Coronary artery (tissue), 2 donors: Measurements from ENCODE around the gene CCDC174.

Experiments
- DNase-seq: peaks from one replicate; pipeline ENCODE4 v3.0.0-alpha.2; 2017; ENCODE audit warnings: low spot score
- H3K27ac ChIP-seq, 2 donors: fragments of 200-600 bp; sonication (generic); one replicate each; pipeline ENCODE4 v1.5.1; 2016 to 2019
- H3K4me3 ChIP-seq: fragments of 200-600 bp; sonication (generic); 2 replicates; pipeline ENCODE4 v1.5.1; 2016; ENCODE audit warnings: mild to moderate bottlenecking, moderate library complexity
- TF ChIP-seq, protein P1 (sequence below): fragments of 200-600 bp; sonication (generic); IDR thresholded peaks from one replicate; pipeline ENCODE4 v1.5.1; 2019; ENCODE audit warnings: antibody characterized with exemption

The CCDC174 gene

DNA sequence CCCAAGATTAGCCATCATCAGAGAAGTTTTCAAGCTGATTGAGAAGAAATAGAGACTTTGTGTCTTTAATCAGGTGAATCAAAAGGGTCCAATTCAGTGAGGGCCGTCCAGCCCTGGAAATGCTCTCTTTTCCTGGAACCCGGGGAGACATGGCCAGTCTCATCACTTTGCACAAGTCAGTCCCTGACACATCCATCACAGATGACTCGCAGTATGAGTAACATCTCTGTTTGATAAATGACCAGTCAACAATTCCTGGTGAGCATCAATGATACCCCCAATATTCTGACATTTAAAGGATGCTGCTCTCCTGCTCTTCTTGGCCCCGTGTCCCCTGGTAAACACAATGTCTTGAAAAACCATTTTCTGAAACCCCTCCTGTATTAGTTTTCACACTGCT is 50.1 kb downstream of the CCDC174 start:
- DNase-seq = no peak
- H3K27ac ChIP-seq = no peak overlapping the region
- TF ChIP-seq, protein P1, sequence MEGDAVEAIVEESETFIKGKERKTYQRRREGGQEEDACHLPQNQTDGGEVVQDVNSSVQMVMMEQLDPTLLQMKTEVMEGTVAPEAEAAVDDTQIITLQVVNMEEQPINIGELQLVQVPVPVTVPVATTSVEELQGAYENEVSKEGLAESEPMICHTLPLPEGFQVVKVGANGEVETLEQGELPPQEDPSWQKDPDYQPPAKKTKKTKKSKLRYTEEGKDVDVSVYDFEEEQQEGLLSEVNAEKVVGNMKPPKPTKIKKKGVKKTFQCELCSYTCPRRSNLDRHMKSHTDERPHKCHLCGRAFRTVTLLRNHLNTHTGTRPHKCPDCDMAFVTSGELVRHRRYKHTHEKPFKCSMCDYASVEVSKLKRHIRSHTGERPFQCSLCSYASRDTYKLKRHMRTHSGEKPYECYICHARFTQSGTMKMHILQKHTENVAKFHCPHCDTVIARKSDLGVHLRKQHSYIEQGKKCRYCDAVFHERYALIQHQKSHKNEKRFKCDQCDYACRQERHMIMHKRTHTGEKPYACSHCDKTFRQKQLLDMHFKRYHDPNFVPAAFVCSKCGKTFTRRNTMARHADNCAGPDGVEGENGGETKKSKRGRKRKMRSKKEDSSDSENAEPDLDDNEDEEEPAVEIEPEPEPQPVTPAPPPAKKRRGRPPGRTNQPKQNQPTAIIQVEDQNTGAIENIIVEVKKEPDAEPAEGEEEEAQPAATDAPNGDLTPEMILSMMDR = no peak

GRCh38 chr3:14703128-14703750 is 51.7 kb downstream of the CCDC174 start:
- H3K27ac ChIP-seq = no peak overlapping the region
- no peak for DNase-seq

More for the DNA sequence above, 50.1 kb downstream of the CCDC174 start:
- no peak overlapping the region for H3K4me3 ChIP-seq

GRCh38 chr3:14703791-14704190 is 52.2 kb downstream of the CCDC174 start:
- DNase-seq = no peak
- no peak overlapping the region for H3K27ac ChIP-seq
- H3K4me3 ChIP-seq = no peak overlapping the region
- TF ChIP-seq, protein P1 = no peak

More at GRCh38 chr3:14703128-14703750, 51.7 kb downstream of the CCDC174 start:
- H3K4me3 ChIP-seq = no peak overlapping the region
- TF ChIP-seq, protein P1 = no peak

- TF ChIP-seq, protein P1 = no peak
- DNase-seq = no peak
- no peak overlapping the region for H3K27ac ChIP-seq
- no peak overlapping the region for H3K4me3 ChIP-seq
Measured at GRCh38 chr3:14706096-14706495, 54.5 kb downstream of the CCDC174 start.

DNA sequence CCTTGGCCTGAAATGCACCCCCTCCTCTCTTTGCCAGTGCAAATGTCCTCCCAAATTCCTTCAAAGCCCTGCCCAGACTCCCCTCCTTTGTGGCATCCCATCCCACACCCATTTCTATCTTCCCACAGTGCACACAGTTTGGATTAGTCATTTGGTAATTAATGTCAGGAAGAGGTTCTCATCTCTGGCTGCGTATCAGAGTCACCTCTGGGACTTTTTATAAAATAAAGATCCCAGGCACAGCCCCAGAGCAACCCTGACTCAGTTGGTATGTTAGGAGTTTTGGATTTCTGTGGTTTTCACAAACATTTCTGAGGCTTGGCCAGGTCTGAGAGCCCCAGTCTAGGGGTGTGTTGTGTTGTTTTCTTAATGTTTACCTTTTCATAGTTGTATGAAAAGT is 65.0 kb downstream of the CCDC174 start:
- Histone ChIP-seq H3K4me3 (no peak overlapping the region), H3K27ac (no peak overlapping the region)
- TF ChIP-seq, protein P1 = no peak
- no peak for DNase-seq

DNA sequence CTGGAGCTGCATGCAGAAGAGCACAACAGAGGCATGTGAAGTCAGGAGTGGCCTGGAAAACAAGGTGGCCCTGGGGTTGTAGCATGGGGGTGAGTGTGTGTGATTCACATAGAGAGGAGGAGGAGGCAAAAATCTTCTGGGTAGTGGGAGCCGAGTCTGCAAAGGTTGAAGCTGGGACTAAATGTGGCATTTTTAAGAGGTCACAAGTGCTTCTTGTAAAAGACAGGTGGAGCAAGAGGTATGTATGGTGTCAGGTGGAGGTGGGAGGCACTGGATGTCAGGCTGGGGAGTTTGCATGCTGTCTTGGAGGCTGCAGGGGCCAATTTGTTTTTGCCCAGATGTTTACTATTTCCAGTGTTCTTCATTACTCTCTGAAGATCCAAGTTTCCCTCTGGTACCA is 65.7 kb downstream of the CCDC174 start:
- no peak overlapping the region for H3K4me3 ChIP-seq
- no peak for DNase-seq
- no peak overlapping the region for H3K27ac ChIP-seq
- TF ChIP-seq, protein P1 = no peak

DNA sequence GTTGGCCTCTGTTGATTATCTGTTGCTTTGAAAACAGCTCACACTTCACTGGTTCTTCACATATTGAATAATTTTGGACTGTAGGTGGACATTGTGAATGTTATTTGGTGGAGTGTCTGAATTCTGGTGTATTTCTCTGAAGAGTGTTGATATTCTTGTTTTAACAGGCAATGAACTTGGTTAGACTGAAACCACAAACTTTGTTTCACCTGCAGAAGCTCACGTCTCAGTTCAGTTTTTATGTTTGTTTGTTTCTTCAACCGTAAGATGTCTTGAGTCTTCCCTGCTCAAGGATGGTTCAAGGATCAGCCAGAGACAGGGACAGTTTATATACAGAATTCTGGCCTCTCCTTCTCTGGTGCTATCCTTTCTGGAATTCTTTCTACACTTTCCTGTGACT is 67.0 kb downstream of the CCDC174 start:
- no peak for DNase-seq
- Histone ChIP-seq H3K27ac (no peak overlapping the region), H3K4me3 (no peak overlapping the region)
- TF ChIP-seq, protein P1 = no peak
